Pancreas (tissue), 10 donors: ENCODE results near the gene ATG5. TPM values are rescaled to one million over a fixed set of nuclear protein-coding genes. Genes with fewer than 3 reads are reported as not detected.

Experiments used
- ATAC-seq, 4 donors: fragments of 200-7000 bp; cut with Tn5 transposase; one replicate each; pipeline versions ENCODE4 v1.8.0 to v1.9.1; 2020; ENCODE audit warnings: mild to moderate bottlenecking in 4 of 4, moderate library complexity in 4 of 4
- DNase-seq, 6 donors: peaks; one replicate each; pipeline ENCODE4 v3.0.0-alpha.2; 2020
- FAIRE-seq: peaks from 2 replicates; lab custom pipeline; 2012; peaks lifted over from hg19 to GRCh38; lab: Jason Lieb, UNC
- H3K27ac ChIP-seq, 4 donors: fragments of 200-600 bp; sonication (generic); 1 replicate in 3 of 4; 2 replicates in 1 of 4; pipeline versions ENCODE4 v1.5.0 to v1.8.0; 2020
- H3K27me3 ChIP-seq, 4 donors: fragments of 200-600 bp; one replicate each; pipeline ENCODE4 v1.8.0; 2021
- H3K36me3 ChIP-seq, 3 donors: fragments of 200-600 bp; sonication (generic) in 1 of 3; one replicate each; pipeline versions ENCODE4 v1.5.0 to v1.8.0; 2020 to 2021
- H3K4me1 ChIP-seq, 3 donors: fragments of 200-600 bp; one replicate each; pipeline ENCODE4 v1.8.0; 2021
- H3K4me3 ChIP-seq, 4 donors: fragments of 200-600 bp; sonication (generic) in 2 of 4; one replicate each; pipeline versions ENCODE4 v1.5.0 to v1.8.0; 2020 to 2021
- H3K9me3 ChIP-seq, 4 donors: fragments of 200-600 bp; one replicate each; pipeline ENCODE4 v1.8.0; 2021
- WGBS, 2 donors: extraction: QIAGEN DNeasy Blood & Tissue Kit; methylation state at CpG; one replicate each; pipeline ENCODE4 v1.1.7; 2013; 5-methylcytosine and 5-hydroxymethylcytosine counted together
- intact Hi-C, 3 donors: fragments of 100-400 bp; cut with DNase I; formaldehyde crosslinking; loops; one replicate each; pipeline versions ENCODE4 v1.11.1 to v1.14.2; 2022
- polyA plus RNA-seq, 2 donors: library from polyadenylated mRNA; stranded (reverse); fragments of 200-250 nt; gene quantifications; one replicate each; pipeline ENCODE4 v1.2.3, GENCODE V29; 2013
- total RNA-seq, 6 donors: library from RNA; stranded (reverse); fragmentation: NEBNext Ultra II Directional in 4 of 6; extraction: Animal tissue kit (Norgen Biotek cat#: 25700) in 4 of 6; gene quantifications; one replicate each; pipeline versions ENCODE4 v1.2.1 to v1.2.4, GENCODE V29; 2021 to 2023
- TF ChIP-seq, protein P1 (sequence below), 4 donors: fragments of 200-600 bp; sonication (generic) in 3 of 4; IDR thresholded peaks; one replicate each; pipeline versions ENCODE4 v1.5.0 to v1.8.0; 2021; ENCODE audit warnings: antibody characterized with exemption in 4 of 4
- donor health status: healthy with polysubstance abuse.
- donor health status: DM: no; HTN: no; CAD: no; lungs with moderate emphysema.
- donor health status: DM: no; HTN: no; CAD: no.
- donor health status: control.
- donor health status: control.
- donor health status: Bipolar disorder and iron deficiency.
- donor health status: DM: yes; HTN: yes; CAD: no.
- donor health status: DM: no; HTN: no; CAD: no.
- donor health status: DM: no; HTN: no; CAD: no.
- donor health status: DM: yes; HTN: yes; CAD: no.

Gene ATG5
- total and polyA plus RNA-seq, 8 donors, result 8.2 to 15.7 (median 10.8) TPM

DNA sequence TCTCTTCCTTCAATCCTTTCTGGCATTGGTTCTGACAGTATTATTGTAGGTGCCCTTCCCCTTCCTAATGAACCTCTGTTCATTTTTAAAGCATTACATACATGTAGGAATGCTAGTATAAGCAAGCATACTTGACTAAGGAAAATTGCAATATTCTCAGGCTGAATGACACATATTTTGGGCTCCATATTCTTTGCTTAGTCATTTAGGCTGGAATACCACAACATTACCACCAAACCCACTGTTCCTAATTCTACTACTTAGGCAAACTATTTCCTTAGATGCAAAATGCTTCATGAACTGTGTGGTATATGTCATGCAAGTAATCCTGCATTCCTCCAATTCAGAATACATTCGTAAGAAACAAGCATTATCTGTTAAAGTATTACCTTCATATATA is 125.6 kb downstream of the ATG5 start:
- 96 to 98% methylated on average over 1 of the region's 1 CpG for WGBS, 2 donors
- no peaks in the 10 kb centered on the region for H3K27me3 ChIP-seq
- no peaks in the 10 kb centered on the region for H3K9me3 ChIP-seq
- H3K4me3 ChIP-seq, result no peak overlapping the region
- no peak overlapping the region for H3K27ac ChIP-seq
- no peak for DNase-seq
- TF ChIP-seq, protein P1, sequence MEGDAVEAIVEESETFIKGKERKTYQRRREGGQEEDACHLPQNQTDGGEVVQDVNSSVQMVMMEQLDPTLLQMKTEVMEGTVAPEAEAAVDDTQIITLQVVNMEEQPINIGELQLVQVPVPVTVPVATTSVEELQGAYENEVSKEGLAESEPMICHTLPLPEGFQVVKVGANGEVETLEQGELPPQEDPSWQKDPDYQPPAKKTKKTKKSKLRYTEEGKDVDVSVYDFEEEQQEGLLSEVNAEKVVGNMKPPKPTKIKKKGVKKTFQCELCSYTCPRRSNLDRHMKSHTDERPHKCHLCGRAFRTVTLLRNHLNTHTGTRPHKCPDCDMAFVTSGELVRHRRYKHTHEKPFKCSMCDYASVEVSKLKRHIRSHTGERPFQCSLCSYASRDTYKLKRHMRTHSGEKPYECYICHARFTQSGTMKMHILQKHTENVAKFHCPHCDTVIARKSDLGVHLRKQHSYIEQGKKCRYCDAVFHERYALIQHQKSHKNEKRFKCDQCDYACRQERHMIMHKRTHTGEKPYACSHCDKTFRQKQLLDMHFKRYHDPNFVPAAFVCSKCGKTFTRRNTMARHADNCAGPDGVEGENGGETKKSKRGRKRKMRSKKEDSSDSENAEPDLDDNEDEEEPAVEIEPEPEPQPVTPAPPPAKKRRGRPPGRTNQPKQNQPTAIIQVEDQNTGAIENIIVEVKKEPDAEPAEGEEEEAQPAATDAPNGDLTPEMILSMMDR (IDR thresholded peaks at IDR 0.05), result no peak
- FAIRE-seq, result no peak
- intact Hi-C loops, result no loop called here
- no peaks in the 10 kb centered on the region for H3K4me1 ChIP-seq
- no peak for ATAC-seq
- no peaks in the 10 kb centered on the region for H3K36me3 ChIP-seq

DNA sequence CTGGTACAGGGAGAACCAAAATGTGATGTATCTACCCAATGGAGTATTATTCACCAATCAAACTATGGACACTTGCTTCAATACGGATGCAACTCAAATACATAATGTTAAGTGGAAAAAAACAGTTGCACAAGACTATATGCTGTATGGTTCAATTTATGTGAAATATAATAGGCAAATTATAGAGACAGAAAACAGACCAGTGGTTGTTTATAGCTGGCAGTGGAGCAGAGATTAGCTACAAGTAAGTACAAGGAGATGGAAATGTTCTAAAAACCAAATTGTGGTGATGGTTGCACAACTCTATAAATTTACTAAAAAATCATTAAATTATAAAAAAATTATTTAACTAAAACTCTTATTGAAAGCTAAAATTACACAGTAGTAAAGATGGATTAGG is 126.2 kb downstream of the ATG5 start:
- H3K27me3 ChIP-seq, result no peaks in the 10 kb centered on the region
- no peak overlapping the region for H3K4me3 ChIP-seq
- ATAC-seq (no peak), DNase-seq (no peak), FAIRE-seq (no peak)
- no peak overlapping the region for H3K27ac ChIP-seq
- no peaks in the 10 kb centered on the region for H3K9me3 ChIP-seq
- WGBS, 2 donors, result 91 to 92% methylated on average over 1 of the region's 1 CpG
- intact Hi-C loops, result no loop called here
- TF ChIP-seq, protein P1 (IDR thresholded peaks at IDR 0.05), result no peak
- no peaks in the 10 kb centered on the region for H3K4me1 ChIP-seq
- H3K36me3 ChIP-seq, result no peaks in the 10 kb centered on the region

DNA sequence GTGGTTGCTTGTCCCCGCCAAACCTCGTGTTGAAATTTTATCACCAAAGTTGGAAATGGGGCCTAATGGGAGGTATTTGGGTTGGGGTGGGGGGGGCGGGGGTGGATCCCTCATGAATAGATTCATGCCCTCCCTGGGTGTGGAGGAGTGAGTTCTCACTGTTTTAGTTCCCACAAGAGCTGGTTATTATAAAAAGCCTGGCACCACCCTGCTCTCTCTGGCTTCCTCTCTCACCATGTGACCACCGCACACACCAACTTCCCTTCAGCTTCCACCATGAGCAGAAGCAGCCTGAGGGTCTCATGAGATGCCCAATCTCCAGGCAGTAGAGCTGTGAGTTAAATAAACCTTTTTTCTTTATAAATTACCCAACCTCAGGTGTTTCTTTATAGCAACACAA is 128.1 kb downstream of the ATG5 start:
- no peak for FAIRE-seq
- WGBS, 2 donors, result 86 to 87% methylated on average over 4 of the region's 4 CpGs

GRCh38 chr6:106194949-106195921 is 130.3 kb downstream of the ATG5 start:
- ATAC-seq (peak in 1 of 4 donors; percentile 22), FAIRE-seq (no peak), DNase-seq (no peak)
- Histone ChIP-seq H3K9me3 (peaks cover 0 to 4% (median 0%) of the 10 kb centered on the region in 4 donors), H3K27ac (no peak overlapping the region), H3K4me1 (no peaks in the 10 kb centered on the region), H3K27me3 (no peaks in the 10 kb centered on the region), H3K36me3 (no peaks in the 10 kb centered on the region), H3K4me3 (no peak overlapping the region)
- intact Hi-C loops, result no loop called here
- TF ChIP-seq, protein P1 (IDR thresholded peaks at IDR 0.05), result no peak
- 91 to 93% methylated on average over 7 of the region's 7 CpGs for WGBS, 2 donors

More for the DNA sequence above, 128.1 kb downstream of the ATG5 start:
- ATAC-seq, result no peak
- H3K36me3 ChIP-seq, result no peaks in the 10 kb centered on the region
- no peak overlapping the region for H3K4me3 ChIP-seq
- H3K4me1 ChIP-seq, result no peaks in the 10 kb centered on the region
- H3K27ac ChIP-seq, result no peak overlapping the region
- H3K27me3 ChIP-seq, result no peaks in the 10 kb centered on the region
- no peak for DNase-seq
- intact Hi-C loops, result no loop called here
- H3K9me3 ChIP-seq, result peaks cover 0 to 4% (median 0%) of the 10 kb centered on the region in 4 donors
- TF ChIP-seq, protein P1 (IDR thresholded peaks at IDR 0.05), result no peak

GRCh38 chr6:106192824-106193223 is 132.7 kb downstream of the ATG5 start:
- no peaks in the 10 kb centered on the region for H3K27me3 ChIP-seq
- ATAC-seq (no peak), FAIRE-seq (no peak), DNase-seq (no peak)
- no peak overlapping the region for H3K27ac ChIP-seq
- H3K4me3 ChIP-seq, result no peak overlapping the region
- intact Hi-C loops, result no loop called here
- TF ChIP-seq, protein P1 (IDR thresholded peaks at IDR 0.05), result no peak
- H3K36me3 ChIP-seq, result no peaks in the 10 kb centered on the region
- H3K9me3 ChIP-seq, result peaks cover 0 to 4% (median 0%) of the 10 kb centered on the region in 4 donors
- no peaks in the 10 kb centered on the region for H3K4me1 ChIP-seq
- WGBS, 2 donors, result 71% methylated on average over 4 of the region's 4 CpGs
